HG03439 (cell line): ENCODE results near the gene SVIP.
A peak's percentile ranks its signal among the peaks of the same experiment; 100 is the strongest.

Source experiments
- ATAC-seq: cut with Tn5 transposase; IDR thresholded peaks from one replicate; pipeline ENCODE4 v1.9.1; 2021; ENCODE audit warnings: mild to moderate bottlenecking, moderate library complexity; ENCODE audit not compliant: unreplicated experiment

SVIP gene

DNA sequence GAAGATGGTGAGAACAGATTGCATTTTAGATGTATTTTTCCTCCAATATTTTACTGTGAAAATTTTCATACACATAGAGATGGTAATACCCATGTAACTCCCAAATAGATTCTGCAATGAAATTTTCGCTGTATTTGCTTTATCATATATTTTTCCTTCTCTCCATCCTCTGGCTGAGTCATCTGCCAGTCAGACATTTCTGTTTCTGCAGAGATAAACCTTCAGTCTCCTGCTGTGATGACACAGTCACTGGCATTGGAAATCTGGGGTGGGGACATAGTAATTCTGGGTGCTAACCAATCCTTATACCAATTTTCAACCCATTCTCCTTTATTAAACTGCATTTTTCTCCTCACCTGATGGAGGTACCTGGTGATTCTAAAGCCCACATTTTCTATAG, 33.7 kb downstream of the SVIP start:
- ATAC-seq, result no peak

DNA sequence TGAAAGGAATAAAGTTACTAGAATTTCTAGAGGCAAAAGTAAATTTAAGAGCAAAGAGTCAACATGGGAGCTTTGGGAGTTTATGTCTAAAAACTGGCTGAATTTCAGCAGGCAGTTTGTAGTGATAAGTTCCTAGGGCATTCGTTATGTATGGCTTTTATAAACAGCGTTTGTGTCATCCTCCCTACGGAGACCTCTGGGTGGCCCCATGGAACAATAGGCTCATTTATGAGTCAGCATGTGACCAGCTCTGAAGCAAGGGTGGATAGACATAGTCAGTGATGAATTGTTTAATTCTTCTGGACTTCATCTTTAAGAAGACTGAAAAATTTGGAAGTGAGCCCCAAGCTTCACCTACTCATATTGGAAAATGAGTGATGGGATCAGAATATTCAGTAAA, 37.1 kb downstream of the SVIP start:
- ATAC-seq, result no peak

DNA sequence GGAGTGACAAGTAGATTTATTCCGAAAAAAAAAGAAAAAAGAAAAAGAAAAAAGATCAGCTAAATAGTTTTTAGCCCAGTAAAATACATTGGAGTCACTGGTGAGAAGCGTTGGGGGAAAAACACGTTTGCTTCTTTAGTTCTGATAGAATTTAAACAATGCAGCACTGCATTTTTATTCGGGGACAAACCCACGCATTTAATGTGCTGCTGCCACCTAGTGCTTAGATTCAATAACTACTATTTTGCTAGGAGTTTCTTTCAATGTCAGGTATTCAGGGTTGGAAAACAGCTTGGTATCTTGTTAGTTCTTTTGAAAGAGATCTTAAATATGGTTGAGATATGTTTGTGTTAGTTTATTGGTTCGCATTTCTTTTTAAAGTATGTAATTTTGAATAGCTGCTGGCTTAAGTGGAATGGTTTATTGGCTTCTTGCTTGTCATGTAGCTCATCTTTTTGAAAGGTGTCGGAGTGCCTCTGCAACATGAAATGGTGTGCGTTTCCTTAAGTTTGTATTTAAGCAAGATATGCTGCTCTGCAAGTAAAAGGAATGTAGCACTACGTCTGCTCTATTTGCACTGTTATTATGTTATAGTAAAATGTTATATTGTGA, 41.9 kb downstream of the SVIP start:
- ATAC-seq, result peak; percentile 48

DNA sequence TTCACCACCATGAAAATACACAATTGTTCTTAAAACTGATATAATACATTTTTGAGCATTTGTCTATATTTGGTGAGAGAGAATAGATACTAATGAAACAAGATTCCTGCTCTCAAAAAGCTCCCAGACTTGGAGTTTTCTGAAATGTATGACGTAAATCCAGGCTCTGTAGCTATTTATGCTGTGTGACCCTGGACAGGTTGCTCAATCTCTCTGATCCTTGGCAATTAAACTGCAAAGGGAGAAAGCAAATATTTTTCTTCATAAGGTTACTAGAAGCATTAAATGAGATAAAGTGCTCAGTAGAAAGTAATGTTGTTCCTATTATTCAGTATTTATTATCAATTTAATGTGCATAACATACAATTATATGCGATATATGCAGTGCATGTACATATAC, 42.5 kb downstream of the SVIP start:
- ATAC-seq, result no peak

DNA sequence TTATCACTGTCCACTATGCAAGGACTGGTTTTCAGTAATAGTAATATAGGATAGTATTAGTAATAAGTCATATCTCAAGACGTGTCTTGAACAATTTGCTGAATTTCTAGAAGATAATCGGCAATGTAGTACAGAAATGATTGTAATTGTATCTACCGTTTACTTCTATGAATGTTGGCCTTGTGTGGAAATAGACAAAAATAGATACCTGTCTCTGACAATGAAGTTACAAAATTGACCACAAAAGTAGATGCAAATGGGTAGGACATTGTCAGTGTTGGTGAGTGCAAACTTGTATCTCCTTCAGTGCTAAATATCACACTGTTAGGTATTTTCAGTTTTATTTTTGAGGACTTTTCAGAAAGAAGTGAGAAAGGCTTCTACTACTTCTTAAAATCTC, 43.1 kb downstream of the SVIP start:
- ATAC-seq, result peak; percentile 98

DNA sequence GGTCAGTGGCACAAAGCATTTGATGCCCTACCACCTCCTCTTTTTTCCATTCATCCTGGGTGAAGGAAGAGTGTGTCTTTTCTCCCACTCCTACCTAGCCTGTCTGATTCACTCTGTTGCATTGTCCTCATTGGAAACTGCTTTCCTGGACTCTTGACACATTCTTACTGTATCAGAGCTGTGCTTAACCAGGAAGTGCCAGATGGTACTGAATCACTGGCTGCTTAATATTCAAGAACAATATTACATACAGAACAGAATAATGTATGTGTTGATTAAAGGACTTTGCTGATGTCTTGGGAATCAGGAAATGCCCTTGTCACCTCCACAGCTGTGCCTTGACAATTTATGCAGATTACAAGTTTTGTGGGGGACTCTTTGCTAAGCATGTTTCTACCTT, 44.4 kb downstream of the SVIP start:
- ATAC-seq, result no peak

DNA sequence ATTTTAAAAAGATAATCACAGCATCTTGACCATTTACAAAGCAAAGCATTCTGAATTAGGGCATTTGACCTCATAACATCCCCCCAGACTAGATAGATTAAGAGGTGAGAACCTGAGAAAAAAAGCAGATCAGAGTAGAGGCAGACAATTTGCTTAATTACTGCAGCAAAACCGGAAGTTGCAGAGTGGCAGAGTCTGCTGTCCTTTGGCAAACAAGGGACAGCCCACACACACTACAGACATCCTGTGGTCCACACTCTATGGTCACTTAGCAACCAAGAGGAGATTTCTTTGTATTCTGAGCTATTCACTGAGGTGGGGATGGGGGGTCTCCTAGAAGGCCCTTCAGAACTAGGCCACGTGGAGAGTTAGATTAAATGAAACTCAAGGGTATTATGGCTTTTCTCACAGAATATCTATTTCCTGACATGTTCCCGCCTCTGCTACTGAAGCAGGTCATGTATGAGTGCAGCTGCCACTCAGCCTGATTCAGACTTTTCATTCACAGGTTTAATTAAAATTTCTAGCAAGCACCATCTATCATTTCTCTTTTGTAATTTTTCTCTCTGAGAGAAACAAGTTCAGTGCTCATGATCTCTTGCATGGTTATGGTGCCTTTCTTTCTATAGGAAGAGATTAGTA, 48.5 kb downstream of the SVIP start:
- ATAC-seq, result peak; percentile 82

DNA sequence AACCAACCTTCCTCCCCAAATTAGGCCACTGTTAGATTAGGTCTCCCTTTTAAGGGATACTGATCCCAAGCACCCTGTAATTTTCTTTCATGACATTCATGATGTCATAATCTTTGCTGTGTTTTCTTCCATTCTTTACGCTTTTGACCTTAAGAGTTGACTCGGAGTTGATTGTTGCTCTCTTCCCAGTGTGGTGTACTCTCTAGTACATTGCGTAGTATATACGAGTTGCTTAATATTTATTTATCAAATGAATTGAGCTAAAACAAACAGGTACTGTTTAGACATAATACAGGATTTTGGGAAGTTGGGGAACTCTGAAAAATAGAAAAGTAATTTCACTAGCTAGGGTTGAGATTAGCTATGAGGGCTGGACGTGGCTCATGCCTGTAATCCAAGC, 49.8 kb downstream of the SVIP start:
- ATAC-seq, result no peak

DNA sequence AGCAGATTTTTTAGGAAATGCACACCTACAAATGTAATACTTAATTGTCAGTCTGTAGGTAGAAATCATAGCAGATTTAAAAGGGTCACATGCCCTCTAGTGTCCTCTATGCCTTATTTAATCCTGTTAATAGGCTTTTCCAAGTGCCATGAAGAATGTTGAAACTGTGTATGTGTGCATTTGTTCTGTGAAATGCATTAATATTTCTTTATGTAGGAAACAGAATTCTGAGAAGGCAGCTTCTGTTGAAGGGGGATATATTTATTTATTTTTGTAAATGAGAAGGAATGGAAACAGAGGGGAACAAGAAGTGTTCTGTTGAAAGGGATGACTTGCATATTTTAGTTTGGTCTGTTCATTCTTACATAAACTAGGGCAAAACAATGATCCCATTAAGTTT, 51.0 kb downstream of the SVIP start:
- no peak for ATAC-seq

DNA sequence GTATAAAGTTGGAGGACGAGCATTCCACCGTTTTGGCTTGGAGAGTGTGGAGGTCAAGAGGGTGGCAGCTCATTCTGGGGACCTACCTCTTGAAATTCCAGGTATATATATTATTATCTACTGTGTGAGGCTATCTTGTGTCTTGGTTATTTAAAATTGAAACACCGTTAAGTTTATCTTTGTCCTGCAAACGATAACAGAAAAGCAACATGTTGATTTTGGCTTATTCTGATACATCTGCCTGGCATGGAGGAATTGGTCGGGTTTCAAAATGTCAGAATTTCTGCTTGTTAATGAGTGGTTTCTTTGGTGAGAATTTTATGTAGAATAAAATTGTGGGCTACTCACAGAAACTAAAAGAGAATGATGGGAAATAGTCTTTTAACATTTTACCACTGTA, 54.4 kb downstream of the SVIP start:
- no peak for ATAC-seq

DNA sequence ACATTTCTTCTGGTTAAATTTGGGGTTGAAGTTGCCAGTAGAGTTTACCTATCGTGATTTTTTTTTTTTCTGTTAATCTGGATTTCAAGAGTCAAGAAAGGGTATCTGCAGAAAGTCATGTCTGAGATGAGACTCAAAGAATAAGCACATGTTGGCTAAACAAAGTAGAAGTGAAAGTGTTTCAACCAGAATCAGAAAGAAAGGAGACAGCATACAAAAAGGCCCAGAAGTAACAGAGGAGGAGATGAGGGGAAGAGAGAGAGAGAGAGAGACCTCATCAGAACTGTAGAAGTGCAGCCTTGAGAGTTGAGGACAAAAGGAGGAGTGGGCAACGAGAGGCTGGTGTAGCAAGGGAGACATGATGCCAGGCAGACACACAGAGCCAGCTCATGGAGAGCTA, 54.9 kb downstream of the SVIP start:
- peak; percentile 58 for ATAC-seq

DNA sequence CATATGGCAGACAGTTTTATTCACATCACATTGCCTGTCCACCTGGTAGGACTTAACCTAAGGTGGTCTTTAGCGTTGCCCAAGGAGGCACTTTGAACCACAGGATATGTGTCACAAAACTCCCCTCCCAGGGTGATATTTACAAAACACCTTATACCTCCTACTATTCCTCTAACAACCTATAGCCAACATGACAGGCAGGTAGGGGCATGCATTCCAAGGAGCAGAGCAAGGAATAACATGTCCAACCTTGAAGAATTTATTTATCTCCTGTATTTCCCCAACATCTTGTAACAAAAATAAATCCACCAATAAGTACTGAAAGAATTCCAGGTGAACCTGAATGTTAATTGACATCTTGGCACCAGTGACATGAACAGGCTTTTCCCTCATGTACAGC, 60.5 kb downstream of the SVIP start:
- no peak for ATAC-seq
